Hematopoietic multipotent progenitor cell treated with erythropoietin and hydrocortisone succinate and interleukin-3 and kit ligand, for 15 days (in vitro differentiated cells): ENCODE data around the gene MSI2.

Experiments used
- DNase-seq: peaks from one replicate; pipeline ENCODE4 v3.0.0-alpha.2; 2015; ENCODE audit warnings: low spot score

MSI2 gene

DNA sequence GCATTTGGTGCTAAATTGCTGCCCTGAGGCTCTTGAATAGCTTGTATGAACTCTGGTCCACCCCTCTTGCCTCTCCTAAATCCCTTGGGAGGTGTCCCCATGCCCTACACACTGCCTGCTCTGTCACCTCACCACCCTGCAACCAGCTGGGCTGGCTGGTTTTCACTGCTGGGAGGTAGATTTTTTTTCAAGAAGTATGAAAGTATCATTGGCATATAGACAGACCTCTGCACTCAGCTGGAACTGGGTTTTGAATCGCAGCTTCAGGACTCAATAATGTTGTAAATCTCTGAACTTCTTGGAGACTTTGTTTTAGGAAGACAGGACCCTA is 184.9 kb downstream of the MSI2 start:
- no peak for DNase-seq

- DNase-seq = no peak
Observed at GRCh38 chr17:57442401-57442823, 186.1 kb downstream of the MSI2 start.

DNA sequence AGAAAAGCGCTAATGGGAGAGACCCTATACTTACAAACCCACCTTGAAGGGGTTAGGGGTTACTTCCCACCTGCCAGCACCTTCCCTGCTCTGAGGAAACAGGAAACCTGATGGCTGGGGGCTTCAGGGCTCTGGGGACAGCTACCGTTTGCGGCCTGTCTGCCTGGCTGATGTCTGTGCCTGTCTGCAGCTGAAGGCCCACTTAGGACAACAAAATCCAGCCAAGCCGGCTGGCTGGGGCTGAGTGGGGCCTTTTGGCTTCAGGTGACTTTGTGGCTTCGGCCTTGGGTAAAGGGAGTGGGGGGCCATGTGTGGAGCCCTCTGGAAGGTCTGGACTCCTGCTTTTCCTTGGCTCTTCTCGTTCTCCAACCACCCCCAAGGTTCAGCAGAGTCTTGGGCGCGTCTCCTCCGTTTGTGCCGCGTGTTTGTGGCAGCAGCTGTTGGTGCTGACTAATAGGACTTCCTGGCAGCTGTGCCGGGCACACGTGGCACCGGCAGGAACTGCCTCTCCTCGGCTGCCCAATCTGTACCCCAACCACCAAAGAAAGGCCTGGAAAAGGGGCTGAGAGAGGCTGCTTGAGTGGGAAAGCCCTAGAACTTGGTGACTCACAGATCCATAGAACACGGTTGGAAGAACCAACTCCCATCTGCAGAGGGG is 186.7 kb downstream of the MSI2 start:
- DNase-seq = peak; percentile 20

GRCh38 chr17:57443781-57444180 is 187.5 kb downstream of the MSI2 start:
- DNase-seq = no peak

- no peak for DNase-seq
Observed at GRCh38 chr17:57444682-57445450, 188.5 kb downstream of the MSI2 start.

DNA sequence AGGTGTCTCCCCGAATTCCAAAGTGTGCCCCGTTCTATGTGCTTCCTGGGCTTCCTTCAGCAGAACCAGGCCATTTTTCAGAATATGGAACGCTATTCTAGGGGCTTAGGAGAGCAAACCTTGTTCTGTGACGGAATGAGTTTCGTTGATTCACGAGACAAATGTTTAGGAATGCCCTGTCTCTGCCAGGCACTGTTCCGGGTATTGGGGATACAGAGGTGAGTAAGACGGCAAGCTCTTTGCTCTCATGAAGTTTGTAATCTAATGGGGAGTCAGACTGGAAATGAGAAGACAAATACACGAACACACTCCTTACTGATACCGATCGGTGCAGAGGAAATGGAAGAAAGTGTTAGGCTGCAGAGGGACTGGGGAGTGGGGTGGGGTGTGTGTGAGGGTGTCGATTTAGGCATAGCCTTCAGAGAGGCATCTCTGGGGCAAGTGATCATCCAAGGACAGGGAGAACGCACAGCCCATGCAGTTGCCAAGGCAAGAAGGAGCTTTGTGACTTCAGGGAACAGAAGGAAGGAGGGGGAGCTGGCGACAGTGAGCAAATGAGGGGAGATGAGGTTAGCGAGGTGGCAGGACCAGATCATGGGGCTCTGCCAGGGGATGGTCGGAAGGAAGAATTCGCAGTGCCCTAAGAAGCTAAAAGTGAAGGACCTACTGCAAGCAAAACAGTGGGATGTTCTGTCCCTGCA is 189.6 kb downstream of the MSI2 start:
- no peak for DNase-seq

DNA sequence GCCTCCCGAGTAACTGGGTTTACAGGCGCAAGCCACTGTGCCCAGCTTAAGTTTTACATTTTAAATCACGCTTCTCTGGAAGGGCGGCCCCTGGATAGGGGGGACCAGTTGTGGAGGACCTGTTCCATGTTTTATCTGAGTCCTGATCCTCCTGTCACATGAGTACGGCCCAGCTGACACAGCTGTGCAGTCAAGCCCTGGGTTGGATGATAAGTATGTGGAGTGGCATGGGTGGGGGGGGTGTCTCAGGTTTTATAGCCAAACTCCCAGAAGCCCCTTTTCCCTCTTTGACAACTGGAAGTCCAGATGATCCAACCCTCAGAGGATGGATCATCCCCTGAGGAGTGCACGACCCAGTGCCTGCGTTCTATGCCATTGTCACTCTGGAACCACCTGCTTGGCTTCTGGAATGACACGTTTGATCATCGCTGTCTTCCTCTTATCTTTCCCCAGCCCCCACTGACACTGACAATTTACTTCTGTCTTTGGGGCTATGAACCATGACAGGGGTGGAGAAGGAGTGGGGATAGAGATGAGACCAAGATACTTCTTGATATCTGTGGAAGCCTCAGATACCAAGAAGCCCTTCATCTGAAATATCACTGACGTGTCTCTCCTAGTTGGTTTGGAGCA is 191.2 kb downstream of the MSI2 start:
- DNase-seq = no peak

DNA sequence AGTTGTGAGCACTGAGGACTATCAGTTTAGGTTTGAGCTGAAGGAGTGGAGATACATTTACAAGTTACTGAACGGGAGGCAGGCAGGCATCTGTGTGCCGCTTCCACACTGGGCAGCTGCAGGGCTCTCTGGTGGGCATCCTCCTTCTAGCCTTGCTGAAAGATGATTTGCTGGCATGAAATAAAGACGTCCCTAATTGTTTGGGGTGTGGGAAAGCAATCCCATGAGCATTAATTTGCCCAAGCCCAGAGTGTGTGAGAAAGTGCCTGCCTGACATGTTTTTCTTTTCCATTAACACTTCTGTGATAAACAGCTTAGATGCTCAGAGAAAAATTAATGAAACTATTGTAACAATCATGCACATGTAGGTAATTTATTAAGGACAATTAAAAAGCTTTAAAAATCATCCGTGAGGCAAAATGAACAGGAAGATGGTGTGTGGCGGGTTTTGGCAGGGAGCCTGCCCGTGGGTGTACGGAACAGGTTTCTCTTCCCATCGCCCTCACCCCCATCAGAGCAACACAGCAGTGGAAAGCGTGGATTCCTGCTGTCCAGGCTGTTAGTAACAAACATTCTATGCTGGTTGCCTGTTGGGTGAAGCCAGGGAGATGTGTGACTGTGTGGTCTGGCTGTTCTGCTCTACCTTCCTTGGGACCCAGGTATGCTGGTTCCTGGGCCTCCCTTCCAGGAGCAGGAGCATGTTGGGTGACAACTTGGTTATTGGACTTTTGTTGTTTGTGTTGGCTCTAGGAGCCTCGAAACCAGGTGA is 191.9 kb downstream of the MSI2 start:
- no peak for DNase-seq

- no peak for DNase-seq
Observed at GRCh38 chr17:57448759-57449283, 192.5 kb downstream of the MSI2 start.

DNA sequence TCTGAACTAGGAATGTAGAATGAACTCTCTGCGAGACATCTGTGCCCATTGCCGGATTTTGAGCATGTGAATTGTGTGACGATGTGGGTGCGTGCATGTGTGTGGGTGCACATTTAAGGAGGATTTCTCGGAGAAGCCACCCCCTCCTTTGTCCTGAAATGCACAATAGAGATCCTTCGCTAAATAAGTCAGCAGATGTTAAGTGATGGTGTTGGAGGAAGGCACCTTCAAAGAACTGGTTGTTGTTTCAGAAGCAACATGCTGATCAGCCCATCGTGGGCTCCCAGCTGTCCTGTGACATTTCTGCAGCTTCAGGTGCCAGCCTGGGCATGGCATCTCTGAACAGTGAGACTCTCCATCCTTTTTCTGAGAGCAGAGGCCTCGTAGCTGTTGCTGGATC is 194.9 kb downstream of the MSI2 start:
- no peak for DNase-seq

DNA sequence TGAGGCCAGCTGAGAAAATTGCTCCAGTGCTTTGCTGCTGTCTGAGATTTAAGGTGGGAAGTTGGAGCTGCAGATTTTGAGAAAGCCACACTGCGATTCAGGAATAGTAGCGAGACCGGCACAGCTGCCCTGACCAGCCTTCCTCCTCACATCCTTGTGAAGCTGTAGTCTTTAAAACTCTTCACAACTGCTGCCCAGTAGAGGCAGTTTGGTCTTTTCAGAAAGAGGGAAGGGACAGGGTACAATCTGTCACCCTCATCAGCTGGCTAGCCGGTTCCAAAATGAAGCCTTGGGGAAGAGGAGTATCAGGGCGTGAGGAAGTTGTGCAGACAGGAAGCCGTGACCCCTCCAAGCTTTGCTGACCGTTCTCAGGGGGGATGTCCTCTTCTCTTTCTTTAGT is 195.3 kb downstream of the MSI2 start:
- no peak for DNase-seq

- no peak for DNase-seq
Observed at GRCh38 chr17:57453841-57454425, 197.6 kb downstream of the MSI2 start.

- no peak for DNase-seq
Observed at GRCh38 chr17:57454729-57455062, 198.4 kb downstream of the MSI2 start.

DNA sequence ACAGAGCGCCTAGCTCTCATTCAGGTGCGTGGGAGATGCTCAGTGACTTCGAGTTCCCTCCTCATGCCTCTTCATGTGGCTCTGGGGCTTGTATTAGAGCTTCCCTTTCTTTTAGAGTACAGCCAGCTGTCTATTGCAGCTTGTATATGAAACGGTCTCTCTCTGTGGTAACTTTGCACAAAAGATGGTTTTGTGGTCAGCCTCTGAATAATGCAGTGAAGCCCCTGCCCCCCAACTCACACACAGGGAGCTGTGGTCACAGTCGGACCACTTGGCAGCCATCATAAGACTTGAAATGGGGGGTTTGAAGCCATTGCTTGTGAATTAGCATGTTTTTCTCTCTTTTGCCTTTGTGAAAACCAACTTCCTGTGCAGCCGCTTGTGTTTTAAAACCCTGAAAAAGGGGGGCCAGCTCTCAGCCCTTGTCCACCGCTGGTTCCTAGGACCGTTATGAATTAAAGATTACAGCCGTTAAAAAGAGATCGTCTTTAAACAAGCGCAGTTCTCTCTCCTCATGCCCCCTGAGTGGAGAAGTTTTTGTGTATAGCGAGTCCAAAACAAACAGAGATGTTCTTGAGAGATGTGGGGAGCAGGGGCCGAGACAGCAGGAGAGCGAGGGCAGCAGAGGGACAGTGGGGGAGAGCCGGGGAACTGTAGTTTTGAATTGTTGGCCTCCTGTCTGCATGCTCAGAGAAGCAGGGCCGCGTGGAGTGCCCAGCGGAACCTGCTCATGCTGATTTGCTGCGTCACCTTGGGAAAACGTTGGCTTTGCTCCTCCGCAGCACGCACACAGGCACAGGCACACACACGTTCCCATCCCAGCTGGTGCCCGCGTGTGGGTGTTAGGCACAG is 199.0 kb downstream of the MSI2 start:
- no peak for DNase-seq

GRCh38 chr17:57456622-57457021 is 200.3 kb downstream of the MSI2 start:
- no peak for DNase-seq

GRCh38 chr17:57457188-57457587 is 200.9 kb downstream of the MSI2 start:
- no peak for DNase-seq

DNA sequence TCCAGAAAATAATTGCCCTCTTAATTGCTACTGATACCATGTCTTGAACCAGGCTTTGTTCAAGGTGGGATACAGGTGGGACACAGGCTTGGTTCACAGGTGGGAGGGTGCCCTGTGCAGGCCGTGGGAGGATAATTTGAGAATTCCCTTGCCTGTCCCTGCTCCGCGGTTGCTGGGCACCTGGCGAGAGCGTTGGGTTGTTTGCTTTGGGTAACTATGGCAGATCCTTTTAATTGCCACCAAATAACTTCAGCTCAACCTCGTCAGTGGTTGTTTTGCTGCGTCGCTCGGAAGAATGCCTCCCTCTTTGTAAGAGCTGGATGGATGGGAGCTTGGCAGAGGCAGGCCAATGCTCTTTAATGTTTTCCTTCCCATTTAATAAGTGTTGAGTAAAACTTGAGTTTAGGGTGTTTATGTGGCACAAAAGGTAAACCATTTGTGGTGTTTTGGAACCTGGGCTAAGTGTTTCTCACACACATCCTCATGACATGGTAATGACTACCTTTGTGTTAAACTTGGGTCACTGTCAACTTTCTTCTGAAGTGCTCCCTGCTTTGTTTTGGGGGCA is 202.5 kb downstream of the MSI2 start:
- DNase-seq = no peak

GRCh38 chr17:57459286-57459915 is 203.1 kb downstream of the MSI2 start:
- DNase-seq = no peak

GRCh38 chr17:57461082-57461481 is 204.8 kb downstream of the MSI2 start:
- DNase-seq = no peak
